Activated CD4-positive, alpha-beta T cell treated with anti-CD3 and anti-CD28 coated beads, Interleukin-2, amount 10 ng/mL, durations not matched to agents 24 days and 14 days (primary cell): ENCODE results near the gene BNIP5. TPM values are rescaled to one million over a fixed set of nuclear protein-coding genes. Genes with fewer than 3 reads are reported as not detected.
"Not testable (repeated sequence)": the region's sequence is repeated elsewhere in the genome, so short reads cannot be mapped to it uniquely, and the experiment has no call there.

Experiments
- DNase-seq: peaks from one replicate; pipeline ENCODE4 v3.0.0; 2022
- H3K27ac Mint-ChIP-seq: one replicate; pipeline ENCODE4 v1.8.0; 2022; ENCODE audit warnings: mild to moderate bottlenecking, mixed read lengths
- H3K27me3 Mint-ChIP-seq: one replicate; pipeline ENCODE4 v1.8.0; 2022; ENCODE audit warnings: mixed read lengths
- H3K36me3 Mint-ChIP-seq: one replicate; pipeline ENCODE4 v1.8.0; 2022; ENCODE audit warnings: low read depth, mild to moderate bottlenecking, mixed read lengths
- H3K4me1 Mint-ChIP-seq: one replicate; pipeline ENCODE4 v1.8.0; 2021; ENCODE audit warnings: mixed read lengths
- H3K4me3 Mint-ChIP-seq: one replicate; pipeline ENCODE4 v1.8.0; 2022; ENCODE audit warnings: mild to moderate bottlenecking, moderate library complexity, mixed read lengths
- H3K9me3 Mint-ChIP-seq: one replicate; pipeline ENCODE4 v1.8.0; 2021; ENCODE audit warnings: mixed read lengths
- intact Hi-C: fragments of 100-400 bp; cut with micrococcal nuclease; formaldehyde crosslinking; loops from one replicate; pipeline ENCODE4 v1.15.1; 2023
- total RNA-seq: library from RNA; stranded (reverse); gene quantifications from 2 replicates; pipeline ENCODE4 v1.2.3, GENCODE V29; 2022

BNIP5 gene
- total RNA-seq, 1 donor from 2014 or later: not detected

- H3K4me3 Mint-ChIP-seq: no peak overlapping the region
- no peak overlapping the region for H3K27ac Mint-ChIP-seq
- intact Hi-C loops: no loop called here
- DNase-seq: no peak
- H3K27me3 Mint-ChIP-seq: peaks cover 33% of the 10 kb centered on the region
- no peaks in the 10 kb centered on the region for H3K36me3 Mint-ChIP-seq
- H3K9me3 Mint-ChIP-seq: no peaks in the 10 kb centered on the region
- peaks cover under 1% of the 10 kb centered on the region for H3K4me1 Mint-ChIP-seq
Measured at GRCh38 chr6:36345681-36346466, 9.2 kb upstream of the BNIP5 start.

DNA sequence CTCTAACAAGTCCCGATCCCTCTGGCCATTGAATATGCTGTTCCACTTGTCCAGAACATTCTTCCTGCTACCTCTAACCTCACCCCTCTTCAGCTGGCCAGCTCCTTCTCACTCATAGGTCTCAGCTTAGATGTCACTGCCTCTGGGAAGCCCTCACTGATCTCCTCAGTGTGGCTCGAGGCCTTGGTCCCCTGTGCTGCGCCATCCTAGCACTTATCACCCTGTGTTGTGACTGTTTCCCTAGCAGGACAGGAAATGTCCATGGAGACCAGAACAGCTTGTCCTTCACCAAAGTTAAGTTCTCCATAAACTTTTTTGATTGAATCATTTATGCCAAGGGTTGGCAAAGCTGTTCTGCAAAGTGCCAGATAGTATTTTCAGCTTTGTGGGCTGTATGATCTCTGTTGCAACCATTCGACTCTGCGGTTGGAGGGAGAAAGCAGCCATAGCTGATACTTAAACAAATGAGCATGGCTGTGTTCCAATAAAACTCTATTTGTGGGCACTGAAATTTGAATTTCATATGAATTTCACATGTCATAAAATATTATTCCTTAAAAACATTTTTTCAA is 6.5 kb upstream of the BNIP5 start:
- Mint-ChIP-seq H3K4me1 (peaks cover 9% of the 10 kb centered on the region), H3K4me3 (no peak overlapping the region), H3K36me3 (no peaks in the 10 kb centered on the region), H3K27me3 (peaks cover 35% of the 10 kb centered on the region), H3K9me3 (no peaks in the 10 kb centered on the region), H3K27ac (no peak overlapping the region)
- intact Hi-C loops: no loop called here
- DNase-seq: no peak

DNA sequence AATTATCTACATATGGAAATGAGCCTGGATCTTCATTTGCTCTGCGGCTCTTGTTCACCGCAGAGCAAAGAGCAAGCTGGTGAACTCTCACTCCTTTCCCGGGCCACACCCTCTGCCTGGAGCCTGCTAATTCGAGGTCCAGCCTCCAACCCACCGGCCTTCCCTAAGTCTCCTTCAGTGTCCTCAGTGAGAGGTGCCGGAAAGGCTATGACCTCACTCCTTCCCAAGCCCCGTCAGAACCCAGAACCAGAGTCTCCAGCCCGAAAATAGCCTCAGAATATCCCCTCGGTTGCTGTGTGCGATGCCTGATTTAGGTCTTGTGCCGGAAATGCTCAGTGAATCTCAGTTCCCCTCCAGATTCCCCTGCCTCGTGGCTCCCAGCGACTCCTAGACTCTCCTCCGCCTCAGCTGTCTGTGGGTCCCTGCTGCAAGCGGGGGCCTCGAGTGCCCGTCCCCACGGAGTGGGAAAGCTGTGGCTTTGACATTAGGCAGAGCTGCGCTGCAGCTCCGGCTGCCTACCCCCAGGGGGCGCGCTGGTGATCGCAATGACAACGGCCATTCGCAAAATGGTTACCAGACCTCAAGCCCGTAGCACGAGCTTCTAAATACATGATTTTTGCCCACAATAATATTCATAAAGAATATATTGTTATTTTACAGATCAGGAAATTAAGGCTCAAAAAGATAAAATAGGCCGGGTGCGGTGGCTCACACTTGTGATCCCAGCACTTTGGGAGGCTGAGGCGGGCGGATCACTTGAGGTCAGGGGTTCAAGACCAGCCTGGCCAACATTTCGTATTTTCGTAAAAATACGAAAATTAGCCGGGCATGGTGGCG is 4.1 kb upstream of the BNIP5 start:
- Mint-ChIP-seq H3K36me3 (no peaks in the 10 kb centered on the region), H3K27me3 (peaks cover 35% of the 10 kb centered on the region), H3K9me3 (no peaks in the 10 kb centered on the region), H3K4me3 (peak overlapping the region; percentile 23), H3K4me1 (peaks cover 14% of the 10 kb centered on the region), H3K27ac (no peak overlapping the region)
- DNase-seq: peak; percentile 92
- intact Hi-C loops: loop anchor here (1.0 kb wide), 1 partner anchor 19 kb away; no protein-coding TSS in a partner anchor

DNA sequence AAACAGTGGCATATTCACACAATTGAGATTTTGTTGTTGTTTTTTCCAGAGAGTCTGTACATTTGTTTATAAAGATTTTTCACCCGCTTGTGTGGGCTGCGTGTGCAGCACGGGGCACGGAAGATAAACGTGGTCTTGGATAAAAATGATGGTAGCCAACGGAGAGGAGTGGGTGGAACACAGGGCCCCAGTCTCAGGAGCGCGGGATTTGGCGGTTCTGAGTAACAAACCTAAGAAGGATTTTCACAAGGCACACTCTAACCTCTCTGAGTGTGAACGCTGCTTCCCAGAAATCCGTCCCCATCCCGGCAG is 3.6 kb upstream of the BNIP5 start:
- Mint-ChIP-seq H3K36me3 (no peaks in the 10 kb centered on the region), H3K27ac (no peak overlapping the region), H3K4me3 (no peak overlapping the region), H3K27me3 (peaks cover 41% of the 10 kb centered on the region), H3K9me3 (no peaks in the 10 kb centered on the region), H3K4me1 (peaks cover 14% of the 10 kb centered on the region)
- no peak for DNase-seq
- intact Hi-C loops: no loop called here

GRCh38 chr6:36339146-36339545 is 2.5 kb upstream of the BNIP5 start:
- peaks cover 14% of the 10 kb centered on the region for H3K4me1 Mint-ChIP-seq
- DNase-seq: no peak
- H3K27ac Mint-ChIP-seq: no peak overlapping the region
- no peaks in the 10 kb centered on the region for H3K36me3 Mint-ChIP-seq
- intact Hi-C loops: no loop called here
- no peak overlapping the region for H3K4me3 Mint-ChIP-seq
- peaks cover 50% of the 10 kb centered on the region for H3K27me3 Mint-ChIP-seq
- no peaks in the 10 kb centered on the region for H3K9me3 Mint-ChIP-seq

- H3K4me3 Mint-ChIP-seq, H3K27ac Mint-ChIP-seq, H3K36me3 Mint-ChIP-seq, intact Hi-C loops, H3K9me3 Mint-ChIP-seq, DNase-seq: not testable (repeated sequence)
- Mint-ChIP-seq H3K4me1 (peaks cover 14% of the 10 kb centered on the region), H3K27me3 (peaks cover 56% of the 10 kb centered on the region)
Measured at GRCh38 chr6:36338223-36338622, 1.5 kb upstream of the BNIP5 start.

GRCh38 chr6:36337814-36338213 is 1.1 kb upstream of the BNIP5 start:
- no peak overlapping the region for H3K27ac Mint-ChIP-seq
- H3K9me3 Mint-ChIP-seq: no peaks in the 10 kb centered on the region
- H3K36me3 Mint-ChIP-seq: no peaks in the 10 kb centered on the region
- H3K4me1 Mint-ChIP-seq: peaks cover 14% of the 10 kb centered on the region
- intact Hi-C loops: no loop called here
- H3K4me3 Mint-ChIP-seq: no peak overlapping the region
- no peak for DNase-seq
- H3K27me3 Mint-ChIP-seq: peaks cover 57% of the 10 kb centered on the region

- H3K4me3 Mint-ChIP-seq: no peak overlapping the region
- peaks cover 57% of the 10 kb centered on the region for H3K27me3 Mint-ChIP-seq
- peaks cover 14% of the 10 kb centered on the region for H3K4me1 Mint-ChIP-seq
- H3K9me3 Mint-ChIP-seq: no peaks in the 10 kb centered on the region
- H3K36me3 Mint-ChIP-seq: no peaks in the 10 kb centered on the region
- H3K27ac Mint-ChIP-seq: no peak overlapping the region
- intact Hi-C loops: no loop called here
- no peak for DNase-seq
Measured at GRCh38 chr6:36336208-36336710, 429 bp downstream of the BNIP5 start.

- no peak overlapping the region for H3K4me3 Mint-ChIP-seq
- DNase-seq: no peak
- no peaks in the 10 kb centered on the region for H3K9me3 Mint-ChIP-seq
- H3K36me3 Mint-ChIP-seq: no peaks in the 10 kb centered on the region
- no peak overlapping the region for H3K27ac Mint-ChIP-seq
- intact Hi-C loops: no loop called here
- H3K4me1 Mint-ChIP-seq: peaks cover 12% of the 10 kb centered on the region
- peaks cover 54% of the 10 kb centered on the region for H3K27me3 Mint-ChIP-seq
Measured at GRCh38 chr6:36335465-36336207, 1.1 kb downstream of the BNIP5 start.

DNA sequence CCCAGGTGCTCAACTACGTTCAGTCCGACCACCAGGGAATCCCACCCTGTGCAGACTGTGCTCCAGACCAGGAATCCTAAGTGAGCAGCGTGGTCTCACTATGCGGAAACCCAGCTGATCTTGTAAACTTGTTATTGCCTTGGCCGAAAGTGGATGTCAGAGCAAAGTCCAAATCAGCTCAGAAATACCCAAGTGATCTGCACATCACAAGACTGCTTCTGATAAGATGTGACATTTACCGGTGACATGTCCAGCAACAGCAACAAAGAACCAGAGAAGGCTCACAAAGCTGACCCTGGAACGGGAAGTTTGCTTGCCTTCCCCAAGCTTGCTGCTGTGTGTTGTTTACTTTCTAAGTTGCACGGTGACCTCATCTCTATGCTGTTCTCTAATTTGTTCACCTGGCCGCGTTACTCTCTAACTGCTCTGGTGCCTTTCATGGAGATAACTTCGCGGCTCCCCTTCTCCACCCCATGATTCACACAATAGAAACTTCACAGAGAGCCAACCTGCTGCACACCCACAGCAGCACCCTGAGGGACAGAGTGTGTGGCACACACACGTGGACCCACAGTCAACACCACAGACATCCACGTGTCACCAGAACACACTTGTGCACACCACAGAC is 1.7 kb downstream of the BNIP5 start:
- H3K4me1 Mint-ChIP-seq: peaks cover 12% of the 10 kb centered on the region
- no peak overlapping the region for H3K27ac Mint-ChIP-seq
- H3K4me3 Mint-ChIP-seq: no peak overlapping the region
- peaks cover 50% of the 10 kb centered on the region for H3K27me3 Mint-ChIP-seq
- no peak for DNase-seq
- H3K36me3 Mint-ChIP-seq: no peaks in the 10 kb centered on the region
- H3K9me3 Mint-ChIP-seq: no peaks in the 10 kb centered on the region
- intact Hi-C loops: no loop called here

DNA sequence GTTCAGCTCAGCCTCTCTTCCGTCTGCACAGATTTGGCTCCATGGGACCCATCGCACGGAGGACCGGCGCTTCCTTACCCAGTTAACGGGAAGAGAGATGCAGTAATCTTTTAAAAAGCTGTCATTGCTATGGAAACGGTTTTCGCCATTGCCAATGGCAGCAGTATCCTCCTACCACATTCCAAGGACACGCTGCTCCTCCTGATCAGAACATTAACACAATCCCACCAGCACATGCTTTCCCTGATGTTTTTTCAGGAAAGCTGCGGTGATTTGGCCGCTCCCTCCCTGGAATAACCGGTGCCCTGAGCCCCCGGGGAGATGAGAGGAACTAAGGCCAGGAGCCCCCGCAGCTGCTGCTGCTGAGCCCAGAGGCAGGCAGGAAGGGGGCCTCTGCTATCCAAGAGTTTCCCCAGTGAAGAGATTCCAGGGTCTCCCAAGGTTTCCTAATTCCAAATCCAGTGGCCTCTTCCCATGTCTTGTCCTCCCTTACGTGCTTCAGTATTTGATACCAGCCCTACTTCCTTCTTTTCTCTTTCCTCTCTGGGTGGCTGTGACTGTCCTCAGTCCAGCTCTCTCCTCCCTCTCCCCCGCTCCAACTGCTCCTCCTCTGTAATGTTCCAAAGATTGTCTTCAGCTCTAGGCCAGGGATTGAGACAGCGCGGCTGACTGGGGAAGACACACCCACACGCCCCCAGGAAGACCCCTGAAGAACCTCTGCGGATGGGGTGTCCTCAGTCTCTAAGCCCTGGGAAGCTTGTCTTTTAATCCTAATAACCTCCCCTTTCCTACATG is 2.6 kb downstream of the BNIP5 start:
- no peak for DNase-seq
- H3K9me3 Mint-ChIP-seq: no peaks in the 10 kb centered on the region

DNA sequence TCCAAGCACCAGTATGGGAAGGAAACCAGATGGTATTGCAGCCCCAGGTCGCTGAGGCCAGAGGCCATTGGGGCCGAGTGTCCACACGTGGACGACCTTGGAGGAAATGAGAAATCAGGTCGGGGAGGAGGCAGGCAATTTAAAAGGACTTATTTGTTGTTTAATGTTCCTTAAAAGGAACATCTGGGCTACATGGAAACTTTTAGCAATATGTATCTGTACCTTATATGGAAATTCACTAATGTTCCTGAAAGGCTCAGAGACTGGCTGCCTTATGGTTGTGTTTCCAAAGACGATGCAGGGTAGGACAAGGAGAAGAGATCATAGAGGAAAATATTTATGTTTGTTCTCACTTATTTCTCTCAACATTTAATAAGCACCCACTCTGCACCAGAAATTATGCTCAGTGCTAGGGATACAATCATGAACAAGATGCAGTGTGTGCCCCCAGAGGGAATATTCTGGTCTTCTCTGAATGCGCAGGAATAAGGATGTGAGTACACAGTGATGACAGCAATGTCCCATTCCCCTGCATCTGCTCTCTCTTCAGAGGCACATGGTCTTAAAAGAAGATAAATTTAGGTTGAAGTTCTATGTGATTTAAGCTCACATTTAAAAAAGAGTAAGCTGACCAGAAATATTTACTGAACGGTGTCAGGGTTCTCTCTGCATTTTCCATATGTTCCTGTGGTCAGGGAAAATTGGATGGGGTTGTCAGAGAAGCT is 3.4 kb downstream of the BNIP5 start:
- DNase-seq: no peak
- Mint-ChIP-seq H3K27ac (no peak overlapping the region), H3K4me1 (peaks cover 5% of the 10 kb centered on the region), H3K27me3 (peaks cover 43% of the 10 kb centered on the region), H3K36me3 (no peaks in the 10 kb centered on the region), H3K4me3 (no peak overlapping the region), H3K9me3 (no peaks in the 10 kb centered on the region)
- intact Hi-C loops: no loop called here

More for the DNA sequence above, 2.6 kb downstream of the BNIP5 start:
- intact Hi-C loops: no loop called here
- H3K36me3 Mint-ChIP-seq: no peaks in the 10 kb centered on the region
- no peak overlapping the region for H3K4me3 Mint-ChIP-seq
- H3K27ac Mint-ChIP-seq: no peak overlapping the region
- peaks cover 9% of the 10 kb centered on the region for H3K4me1 Mint-ChIP-seq
- H3K27me3 Mint-ChIP-seq: peaks cover 44% of the 10 kb centered on the region
